ENCODE results near the gene B4GALT5.

- TF ChIP-seq CTCF (conservative IDR thresholded peaks at IDR 0.05; ENCODE audit: low read length) (no peak), EZH2phosphoT487 (IDR thresholded peaks at IDR 0.05; ENCODE audit: borderline replicate concordance) (no peak)
Observed at GRCh38 chr20:49601153-49601924, 112.3 kb downstream of the B4GALT5 start.

All from Loucy (cell line).